ENCODE results near the gene NTM.

Gene NTM

DNA sequence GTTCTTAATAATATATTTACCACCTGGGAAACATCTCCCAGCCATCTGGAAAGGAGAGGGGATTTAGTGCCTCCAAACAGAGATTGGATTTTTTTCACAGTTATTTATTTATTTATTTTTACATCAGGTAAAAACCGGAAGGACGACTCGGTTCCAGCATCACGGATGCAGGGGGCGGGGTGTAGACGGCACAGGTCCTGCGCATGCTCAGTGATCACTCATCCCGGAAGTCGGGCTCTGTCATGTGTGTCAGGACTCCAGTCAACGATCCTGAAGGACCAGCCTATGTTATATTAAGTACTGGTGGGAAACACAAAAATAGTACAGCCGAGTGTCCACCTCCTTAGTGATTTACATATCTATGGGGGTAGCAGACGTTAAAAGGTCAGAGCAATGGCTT is 467.6 kb downstream of the NTM start:
- TF ChIP-seq CTCF (IDR thresholded peaks at IDR 0.05) (no peak), ZFX (IDR thresholded peaks at IDR 0.05; ENCODE audit: borderline replicate concordance) (no peak)
- H3K27ac ChIP-seq = no peak overlapping the region

DNA sequence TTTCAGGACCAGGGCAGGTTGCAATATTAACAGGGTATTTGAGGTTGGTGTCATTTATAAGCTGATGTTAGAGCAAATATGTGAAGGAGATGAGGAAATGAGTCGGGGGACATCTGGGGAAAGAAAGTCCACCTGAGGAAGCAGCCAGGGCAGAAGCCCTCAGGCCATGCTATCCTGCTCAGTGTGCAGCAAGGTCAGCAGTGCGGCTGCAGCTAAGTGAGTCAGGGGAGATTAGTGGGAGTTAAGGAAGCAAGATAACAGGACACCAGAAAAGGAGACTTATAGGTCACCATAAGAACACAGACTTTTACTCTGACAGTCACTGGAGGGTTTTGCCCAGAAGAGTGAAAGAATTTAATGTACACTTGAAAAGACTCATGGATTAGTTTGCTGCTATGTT is 468.9 kb downstream of the NTM start:
- no peak for TF ChIP-seq ZFX (IDR thresholded peaks at IDR 0.05; ENCODE audit: borderline replicate concordance)
- TF ChIP-seq CTCF (IDR thresholded peaks at IDR 0.05) = no peak
- no peak overlapping the region for H3K27ac ChIP-seq

DNA sequence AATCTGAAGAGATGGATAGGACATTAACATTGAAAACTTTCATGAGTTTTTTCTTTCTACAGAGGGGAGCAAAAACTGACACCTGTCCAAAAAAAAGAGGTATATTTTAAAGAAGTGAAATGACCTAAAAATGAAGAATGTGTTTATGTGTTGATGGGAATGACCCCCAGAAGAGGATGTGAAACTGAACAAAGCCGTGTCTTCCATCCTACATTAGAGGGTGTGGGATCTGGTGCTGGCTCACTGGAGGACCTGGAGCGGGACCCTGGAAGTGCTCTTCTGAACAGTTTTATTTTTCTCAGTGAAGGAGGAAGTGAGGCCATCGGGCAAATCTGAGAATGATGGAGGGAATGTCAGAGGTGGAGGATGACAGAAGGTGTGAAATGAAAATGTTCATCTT is 470.1 kb downstream of the NTM start:
- H3K27ac ChIP-seq = no peak overlapping the region
- TF ChIP-seq ZFX (IDR thresholded peaks at IDR 0.05; ENCODE audit: borderline replicate concordance) (no peak), CTCF (IDR thresholded peaks at IDR 0.05) (no peak)

DNA sequence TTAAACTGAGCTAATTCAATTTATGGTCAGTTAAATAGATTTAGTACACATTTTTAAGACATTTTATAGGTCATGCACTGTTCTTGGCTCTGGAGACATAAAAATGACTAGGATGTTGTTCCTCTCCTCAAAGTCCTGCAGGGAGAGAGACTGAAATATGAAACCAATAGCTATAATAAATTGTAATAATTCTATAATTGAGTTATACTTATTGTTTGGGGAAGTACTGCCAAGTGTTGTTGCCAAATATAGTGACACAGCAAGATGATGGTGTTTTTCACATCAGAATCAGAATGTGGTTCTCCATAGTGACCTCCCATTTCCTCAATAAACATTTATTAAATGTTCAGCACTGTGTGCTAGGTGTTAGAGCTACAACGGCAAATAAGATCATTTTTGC is 470.6 kb downstream of the NTM start:
- no peak for TF ChIP-seq ZFX (IDR thresholded peaks at IDR 0.05; ENCODE audit: borderline replicate concordance)
- TF ChIP-seq CTCF (IDR thresholded peaks at IDR 0.05) = no peak
- H3K27ac ChIP-seq = no peak overlapping the region

DNA sequence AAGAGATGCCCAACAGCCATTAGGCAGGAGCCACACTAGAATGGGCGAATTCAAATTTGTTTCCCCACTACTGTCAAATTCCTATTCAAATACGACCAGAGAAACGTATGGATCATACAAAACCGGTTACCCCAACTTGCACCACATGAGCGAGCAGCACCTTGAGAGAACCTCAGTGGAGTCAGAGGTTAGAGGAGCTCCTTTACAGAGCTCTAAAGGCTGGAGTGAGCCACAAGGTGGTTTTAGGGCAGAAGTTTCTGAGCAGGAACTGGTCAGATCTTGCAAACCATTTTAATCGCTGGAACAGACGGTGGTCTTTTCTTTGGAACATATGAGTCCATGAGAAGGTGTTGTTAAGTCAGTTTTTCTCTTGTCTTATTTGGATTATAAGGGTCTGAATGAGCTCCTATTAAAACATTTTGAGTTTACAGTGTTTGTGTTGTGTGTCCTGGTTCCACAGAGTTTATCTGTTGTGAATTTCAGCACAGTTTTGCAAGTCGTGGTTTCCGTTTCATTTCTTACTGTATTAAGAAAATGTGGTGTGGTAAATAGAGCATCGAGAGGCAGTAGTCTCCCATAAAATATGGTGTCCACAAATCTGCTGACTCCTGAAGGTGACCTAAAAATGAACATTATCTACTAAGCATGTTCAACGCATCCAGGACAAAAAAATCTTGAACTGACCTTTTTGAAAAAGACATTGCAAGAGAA is 471.7 kb downstream of the NTM start:
- H3K27ac ChIP-seq = no peak overlapping the region
- TF ChIP-seq ZFX (IDR thresholded peaks at IDR 0.05; ENCODE audit: borderline replicate concordance) (no peak), CTCF (IDR thresholded peaks at IDR 0.05) (no peak)

DNA sequence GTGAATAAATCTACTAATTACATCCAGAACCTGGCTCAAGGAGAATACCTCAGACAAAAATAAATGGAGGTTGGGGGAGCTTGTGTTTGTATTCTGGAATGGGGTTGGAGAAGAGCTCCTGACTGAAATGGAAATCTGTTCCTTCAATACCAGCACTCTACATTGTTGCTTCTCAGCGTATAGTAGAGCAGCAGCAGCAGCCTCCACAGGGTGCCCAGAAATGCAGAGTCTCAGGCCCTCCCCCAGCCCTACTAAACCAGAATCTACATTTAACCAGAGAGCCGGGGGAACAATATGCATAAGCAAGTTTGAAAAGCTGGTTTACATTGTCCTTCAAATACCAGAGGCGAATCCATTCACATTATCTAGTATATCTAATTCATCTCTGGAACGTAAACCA is 474.8 kb downstream of the NTM start:
- no peak for TF ChIP-seq ZFX (IDR thresholded peaks at IDR 0.05; ENCODE audit: borderline replicate concordance)
- no peak for TF ChIP-seq CTCF (IDR thresholded peaks at IDR 0.05)
- no peak overlapping the region for H3K27ac ChIP-seq

GRCh38 chr11:131849485-131849884 is 479.1 kb downstream of the NTM start:
- H3K27ac ChIP-seq = no peak overlapping the region
- TF ChIP-seq ZFX (IDR thresholded peaks at IDR 0.05; ENCODE audit: borderline replicate concordance) (no peak), CTCF (IDR thresholded peaks at IDR 0.05) (no peak)
